Measurements from ENCODE around the gene BABAM2.

Gene BABAM2

GRCh38 chr2:28296904-28297303 lies 406.4 kb downstream of the BABAM2 start:
- ChIA-PET POLR2A (no interaction called here), CTCF (no interaction called here)
- no peak for DNase-seq (ENCODE audit: extremely low spot score)
- no peak for TF ChIP-seq SP1 (IDR thresholded peaks at IDR 0.05)
- no peak for TF ChIP-seq HDGF (IDR thresholded peaks at IDR 0.05; ENCODE audit: borderline replicate concordance)
- TF ChIP-seq ZNF384 (IDR thresholded peaks at IDR 0.05) = no peak
- no peak for TF ChIP-seq TARDBP (IDR thresholded peaks at IDR 0.05)
- no peak for TF ChIP-seq FOXK2 (IDR thresholded peaks at IDR 0.05)
- TF ChIP-seq ARNT (IDR thresholded peaks at IDR 0.05) = no peak
- no peak for TF ChIP-seq ELF4 (IDR thresholded peaks at IDR 0.05)
- no peak for TF ChIP-seq NFRKB (IDR thresholded peaks at IDR 0.05)
- no peak for TF ChIP-seq PKNOX1 (IDR thresholded peaks at IDR 0.05)
- TF ChIP-seq SUZ12 (IDR thresholded peaks at IDR 0.05) = no peak
- no peak for TF ChIP-seq FOXM1 (IDR thresholded peaks at IDR 0.05; ENCODE audit: borderline replicate concordance)
- TF ChIP-seq CTBP1 (IDR thresholded peaks at IDR 0.05; ENCODE audit: borderline replicate concordance) = no peak
- TF ChIP-seq L3MBTL2 (conservative IDR thresholded peaks at IDR 0.05) = no peak
- no peak for TF ChIP-seq LEF1 (IDR thresholded peaks at IDR 0.05; ENCODE audit: borderline replicate concordance)
- TF ChIP-seq BHLHE40 (IDR thresholded peaks at IDR 0.05; ENCODE audit: borderline replicate concordance) = no peak
- TF ChIP-seq FOXA1 (IDR thresholded peaks at IDR 0.05) = no peak

- TF ChIP-seq HDGF (IDR thresholded peaks at IDR 0.05; ENCODE audit: borderline replicate concordance) (no peak), ELF4 (IDR thresholded peaks at IDR 0.05) (no peak), LEF1 (IDR thresholded peaks at IDR 0.05; ENCODE audit: borderline replicate concordance) (no peak), CTBP1 (IDR thresholded peaks at IDR 0.05; ENCODE audit: borderline replicate concordance) (no peak), SP1 (IDR thresholded peaks at IDR 0.05) (no peak), ZNF384 (IDR thresholded peaks at IDR 0.05) (no peak), FOXM1 (IDR thresholded peaks at IDR 0.05; ENCODE audit: borderline replicate concordance) (no peak)
- no peak for DNase-seq (ENCODE audit: extremely low spot score)
- POLR2A ChIA-PET = no interaction called here
- CTCF ChIA-PET = no interaction called here
Observed at GRCh38 chr2:28297531-28297930, 407.0 kb downstream of the BABAM2 start.

GRCh38 chr2:28298406-28298805 lies 407.9 kb downstream of the BABAM2 start:
- ChIA-PET POLR2A (no interaction called here), CTCF (no interaction called here)
- TF ChIP-seq NFRKB (IDR thresholded peaks at IDR 0.05) = no peak
- DNase-seq (ENCODE audit: extremely low spot score) = no peak

- CTCF ChIA-PET = no interaction called here
- DNase-seq (ENCODE audit: extremely low spot score) = no peak
Observed at GRCh38 chr2:28300485-28301341, 410.2 kb downstream of the BABAM2 start.

GRCh38 chr2:28305202-28305601 lies 414.7 kb downstream of the BABAM2 start:
- ChIA-PET POLR2A (no interaction called here), CTCF (no interaction called here)
- DNase-seq (ENCODE audit: extremely low spot score) = no peak
- TF ChIP-seq ZNF384 (IDR thresholded peaks at IDR 0.05) = no peak
- no peak for TF ChIP-seq ARNT (IDR thresholded peaks at IDR 0.05)
- TF ChIP-seq PKNOX1 (IDR thresholded peaks at IDR 0.05) = no peak
- TF ChIP-seq L3MBTL2 (conservative IDR thresholded peaks at IDR 0.05) = no peak
- no peak for TF ChIP-seq HDGF (IDR thresholded peaks at IDR 0.05; ENCODE audit: borderline replicate concordance)
- no peak for TF ChIP-seq SUZ12 (IDR thresholded peaks at IDR 0.05)
- TF ChIP-seq BHLHE40 (IDR thresholded peaks at IDR 0.05; ENCODE audit: borderline replicate concordance) = no peak
- no peak for TF ChIP-seq TARDBP (IDR thresholded peaks at IDR 0.05)
- TF ChIP-seq CTBP1 (IDR thresholded peaks at IDR 0.05; ENCODE audit: borderline replicate concordance) = no peak
- no peak for TF ChIP-seq FOXK2 (IDR thresholded peaks at IDR 0.05)
- TF ChIP-seq FOXM1 (IDR thresholded peaks at IDR 0.05; ENCODE audit: borderline replicate concordance) = no peak
- TF ChIP-seq LEF1 (IDR thresholded peaks at IDR 0.05; ENCODE audit: borderline replicate concordance) = no peak

More at GRCh38 chr2:28300485-28301341, 410.2 kb downstream of the BABAM2 start:
- POLR2A ChIA-PET = no interaction called here
- TF ChIP-seq PKNOX1 (IDR thresholded peaks at IDR 0.05) (0 out of 2 replicates have a peak, but pooled peaks have one; percentile 5), FOXA1 (IDR thresholded peaks at IDR 0.05) (no peak)

- ChIA-PET CTCF (interaction anchor here (0.6 kb wide), 2 partner anchors 165 to 314 kb away, joined by 3 read pairs; no protein-coding TSS in a partner anchor), POLR2A (no interaction called here)
- no peak for DNase-seq (ENCODE audit: extremely low spot score)
- no peak for TF ChIP-seq BHLHE40 (IDR thresholded peaks at IDR 0.05; ENCODE audit: borderline replicate concordance)
- TF ChIP-seq SP1 (IDR thresholded peaks at IDR 0.05) = no peak
- TF ChIP-seq ARNT (IDR thresholded peaks at IDR 0.05) = no peak
- TF ChIP-seq CTBP1 (IDR thresholded peaks at IDR 0.05; ENCODE audit: borderline replicate concordance) = no peak
- TF ChIP-seq SUZ12 (IDR thresholded peaks at IDR 0.05) = no peak
- no peak for TF ChIP-seq HDGF (IDR thresholded peaks at IDR 0.05; ENCODE audit: borderline replicate concordance)
- no peak for TF ChIP-seq FOXM1 (IDR thresholded peaks at IDR 0.05; ENCODE audit: borderline replicate concordance)
- TF ChIP-seq TARDBP (IDR thresholded peaks at IDR 0.05) = no peak
- TF ChIP-seq NFRKB (IDR thresholded peaks at IDR 0.05) = no peak
- TF ChIP-seq LEF1 (IDR thresholded peaks at IDR 0.05; ENCODE audit: borderline replicate concordance) = no peak
- TF ChIP-seq FOXA1 (IDR thresholded peaks at IDR 0.05) = no peak
- no peak for TF ChIP-seq ZNF384 (IDR thresholded peaks at IDR 0.05)
- TF ChIP-seq ELF4 (IDR thresholded peaks at IDR 0.05) = no peak
Observed at GRCh38 chr2:28310107-28310506, 419.6 kb downstream of the BABAM2 start.

Data from HEK293T (cell line).